ENCODE data around the gene CHAT.

The CHAT gene

DNA sequence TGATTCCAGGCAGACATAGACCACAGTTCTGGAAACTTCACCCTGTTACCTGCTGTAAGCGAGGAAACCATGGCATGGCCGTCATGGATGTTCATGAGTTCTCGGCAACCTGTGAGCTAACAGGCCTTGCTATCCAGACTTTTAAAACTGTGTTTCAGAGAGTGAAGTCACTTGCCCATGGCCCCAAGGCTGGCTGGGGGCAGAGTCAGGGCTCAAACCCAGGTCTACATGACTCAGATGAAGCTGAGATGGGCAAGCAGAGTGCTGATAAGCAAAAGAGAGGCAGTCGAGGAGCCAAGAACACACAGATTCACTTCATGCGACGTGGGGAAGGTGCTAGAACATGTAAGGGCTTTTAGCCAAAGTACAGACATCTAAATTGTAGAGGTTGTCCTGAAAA, 97.1 kb downstream of the CHAT start:
- DNase-seq (ENCODE audit: insufficient read length, low spot score) = no peak
- no peak for FAIRE-seq
- TF ChIP-seq, protein P1, sequence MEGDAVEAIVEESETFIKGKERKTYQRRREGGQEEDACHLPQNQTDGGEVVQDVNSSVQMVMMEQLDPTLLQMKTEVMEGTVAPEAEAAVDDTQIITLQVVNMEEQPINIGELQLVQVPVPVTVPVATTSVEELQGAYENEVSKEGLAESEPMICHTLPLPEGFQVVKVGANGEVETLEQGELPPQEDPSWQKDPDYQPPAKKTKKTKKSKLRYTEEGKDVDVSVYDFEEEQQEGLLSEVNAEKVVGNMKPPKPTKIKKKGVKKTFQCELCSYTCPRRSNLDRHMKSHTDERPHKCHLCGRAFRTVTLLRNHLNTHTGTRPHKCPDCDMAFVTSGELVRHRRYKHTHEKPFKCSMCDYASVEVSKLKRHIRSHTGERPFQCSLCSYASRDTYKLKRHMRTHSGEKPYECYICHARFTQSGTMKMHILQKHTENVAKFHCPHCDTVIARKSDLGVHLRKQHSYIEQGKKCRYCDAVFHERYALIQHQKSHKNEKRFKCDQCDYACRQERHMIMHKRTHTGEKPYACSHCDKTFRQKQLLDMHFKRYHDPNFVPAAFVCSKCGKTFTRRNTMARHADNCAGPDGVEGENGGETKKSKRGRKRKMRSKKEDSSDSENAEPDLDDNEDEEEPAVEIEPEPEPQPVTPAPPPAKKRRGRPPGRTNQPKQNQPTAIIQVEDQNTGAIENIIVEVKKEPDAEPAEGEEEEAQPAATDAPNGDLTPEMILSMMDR (IDR thresholded peaks at IDR 0.05; ENCODE audit: insufficient read depth, missing control alignments) = no peak

DNA sequence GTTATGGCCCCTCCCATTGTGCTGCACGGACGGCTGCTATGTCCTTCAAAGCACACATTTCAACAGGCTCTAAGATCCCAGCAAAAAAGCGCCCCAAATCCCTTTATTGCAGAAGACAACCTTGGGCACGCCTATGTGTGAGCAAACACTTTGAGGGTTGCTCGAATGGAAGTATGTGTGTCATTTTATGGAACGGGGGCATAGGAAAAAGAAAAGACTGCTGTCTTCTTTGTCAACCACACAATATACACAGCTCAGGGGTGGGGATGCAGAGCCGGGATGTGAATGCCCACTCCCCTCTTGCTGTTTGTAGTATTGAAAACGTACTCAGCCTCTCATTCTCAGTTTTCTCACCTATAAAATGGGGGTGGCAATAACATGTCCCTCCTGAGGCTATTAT, 97.6 kb downstream of the CHAT start:
- FAIRE-seq = no peak
- DNase-seq (ENCODE audit: insufficient read length, low spot score) = no peak
- TF ChIP-seq, protein P1 (IDR thresholded peaks at IDR 0.05; ENCODE audit: insufficient read depth, missing control alignments) = no peak

DNA sequence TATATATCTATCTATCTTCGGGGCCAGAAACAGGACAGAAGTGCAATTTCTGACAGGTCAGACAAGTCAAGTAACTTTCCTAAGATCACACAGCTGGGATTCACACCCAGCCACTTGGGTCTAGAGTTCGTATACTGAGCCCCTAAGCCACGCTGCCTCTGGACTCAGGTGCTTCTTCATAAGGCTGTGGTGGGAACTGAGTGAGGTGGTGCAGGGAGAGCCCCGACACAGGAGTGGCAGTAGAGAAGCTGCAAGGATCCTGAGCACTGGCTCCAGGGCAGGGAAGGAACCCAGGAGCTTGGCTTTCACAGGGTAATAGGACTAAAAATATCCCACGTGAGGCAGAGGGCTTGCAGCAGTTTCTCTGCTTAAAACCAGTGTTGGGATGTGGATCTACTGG, 99.4 kb downstream of the CHAT start:
- DNase-seq (ENCODE audit: insufficient read length, low spot score) = no peak
- TF ChIP-seq, protein P1 (IDR thresholded peaks at IDR 0.05; ENCODE audit: insufficient read depth, missing control alignments) = no peak
- no peak for FAIRE-seq

All from D721Med (cell line).